Renal pelvis (tissue), 4 donors: ENCODE measurements around the gene MMP24. TPM values are rescaled to one million over a fixed set of nuclear protein-coding genes. Genes with fewer than 3 reads are reported as not detected.
"Not testable (repeated sequence)": the region's sequence is repeated elsewhere in the genome, so short reads cannot be mapped to it uniquely, and the experiment has no call there.

Experiments
- DNase-seq: peaks from one replicate; pipeline ENCODE4 v3.0.0-alpha.2; 2013
- polyA plus RNA-seq, 3 donors: library from polyadenylated mRNA; unstranded; fragments of 120-200 nt; gene quantifications; one replicate each; pipeline ENCODE4 v1.2.1, GENCODE V29; 2013; ENCODE audit not compliant: insufficient read length in 3 of 3

Gene MMP24
- polyA plus RNA-seq, 3 donors, result 1.8 to 3.2 (median 1.9) TPM

GRCh38 chr20:35215066-35215956 lies 11.2 kb upstream of the MMP24 start:
- no peak for DNase-seq

GRCh38 chr20:35216541-35216940 lies 9.9 kb upstream of the MMP24 start:
- DNase-seq, result no peak

DNA sequence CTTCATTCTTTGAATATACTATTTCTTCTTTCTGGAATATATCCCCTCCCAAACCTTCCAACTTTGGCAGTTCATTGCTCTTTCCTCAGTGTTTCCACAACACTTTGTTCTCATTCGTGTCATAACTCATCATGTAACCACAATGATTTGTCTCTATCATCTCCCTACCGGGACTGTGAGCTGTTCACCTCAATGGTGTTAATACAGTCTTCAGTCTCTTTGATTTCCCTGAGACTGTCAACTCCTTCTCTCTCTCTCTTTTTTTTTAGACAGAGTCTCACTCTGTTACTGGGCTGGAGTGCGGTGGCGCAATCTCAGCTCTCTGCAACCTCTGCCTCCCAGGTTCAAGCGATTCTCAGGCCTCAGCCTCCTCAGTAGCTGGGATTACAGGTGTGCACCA lies 2.5 kb upstream of the MMP24 start:
- no peak for DNase-seq

DNA sequence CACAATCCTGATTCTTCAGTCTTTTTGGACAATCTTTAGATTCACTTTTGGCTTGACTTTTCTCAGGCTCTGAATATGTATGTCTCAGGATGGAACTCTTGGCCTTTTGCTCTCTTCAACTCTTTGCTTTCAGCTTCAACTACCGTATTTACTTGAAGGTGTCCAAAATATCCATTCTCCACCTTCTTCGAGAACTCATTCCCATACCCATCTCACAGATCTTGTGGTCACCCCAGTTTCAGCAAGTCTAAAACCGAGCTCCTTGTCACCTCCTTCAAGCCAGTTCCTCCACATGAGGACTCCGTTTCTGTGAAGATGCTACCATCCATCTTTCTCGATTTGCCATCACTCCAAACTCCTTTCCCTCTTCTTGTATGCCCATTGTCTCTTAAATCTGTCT lies 2.0 kb upstream of the MMP24 start:
- no peak for DNase-seq

DNA sequence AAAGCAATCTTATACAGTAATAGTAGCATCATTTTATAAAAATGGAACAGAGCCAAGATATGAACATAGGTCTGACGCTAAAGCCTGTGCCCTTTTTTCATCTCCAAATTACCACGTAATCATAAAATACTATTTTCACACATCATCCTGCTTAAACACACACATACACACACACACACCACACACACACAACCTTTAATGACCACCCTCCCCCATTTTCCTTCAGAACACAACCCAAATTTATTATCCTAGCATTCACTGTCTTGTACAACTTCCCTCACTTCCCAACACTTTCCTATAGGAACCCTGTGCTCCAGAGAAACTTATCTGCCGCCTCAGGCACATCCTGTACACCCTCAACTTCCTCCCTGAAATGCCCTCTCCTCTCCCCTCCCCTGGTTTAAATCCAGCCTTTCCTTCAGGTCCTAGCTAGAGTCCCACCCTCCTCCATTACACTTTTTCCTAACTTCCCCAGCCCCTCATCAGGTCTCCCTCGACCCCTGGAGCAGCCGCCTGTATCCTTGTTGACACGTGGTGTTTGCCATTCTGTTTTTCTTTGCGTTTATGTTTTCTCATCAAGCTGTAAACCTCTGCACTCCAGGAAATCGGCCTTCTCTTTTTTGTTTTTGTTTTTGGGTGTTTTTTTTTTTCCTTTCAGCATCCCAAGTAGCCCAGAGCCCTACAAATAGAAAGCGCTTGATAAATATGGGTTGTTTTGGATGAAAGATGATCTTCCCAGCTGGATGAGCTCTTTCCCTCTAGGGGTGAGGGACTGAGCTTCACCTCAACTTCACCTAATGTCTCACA lies 968 bp upstream of the MMP24 start:
- no peak for DNase-seq

DNA sequence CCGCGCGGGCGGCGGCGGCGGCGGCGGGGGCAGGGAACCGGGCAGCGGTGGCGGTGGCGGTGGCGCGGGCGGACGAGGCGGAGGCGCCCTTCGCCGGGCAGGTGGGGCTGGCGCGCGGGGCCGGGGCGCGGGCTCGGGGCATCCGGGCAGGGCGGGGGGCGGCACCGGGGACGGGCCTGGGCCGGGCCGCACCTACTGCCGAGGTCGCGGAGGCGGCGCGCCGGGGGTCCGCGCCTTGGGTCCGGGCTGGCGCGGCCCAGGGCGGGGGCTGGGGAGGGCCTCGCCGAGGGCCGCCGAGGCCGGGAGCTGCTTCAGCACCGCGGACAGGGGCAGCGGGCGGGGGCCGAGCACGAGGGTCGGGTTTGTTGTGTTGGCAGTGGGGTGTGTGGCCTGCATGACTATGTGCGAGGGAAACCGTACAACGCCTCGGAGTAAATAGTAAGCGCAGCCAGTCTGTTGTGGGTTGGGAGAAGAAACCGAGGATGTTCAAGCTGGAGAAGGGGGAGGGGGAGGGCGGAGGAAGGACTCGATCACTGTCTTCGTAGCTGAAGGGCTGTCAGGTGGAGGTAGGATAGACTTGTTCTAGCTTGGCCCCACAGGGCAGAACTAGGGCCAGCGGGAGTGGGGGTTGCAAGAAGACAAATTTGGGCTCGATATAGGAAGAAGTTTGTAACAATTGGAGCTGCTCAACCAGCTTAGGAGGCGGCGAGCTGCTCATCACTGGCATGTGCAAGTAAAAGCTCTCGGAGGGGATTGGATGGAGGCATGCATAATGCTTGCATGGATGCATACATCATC lies 593 bp downstream of the MMP24 start:
- peak; percentile 71 for DNase-seq

DNA sequence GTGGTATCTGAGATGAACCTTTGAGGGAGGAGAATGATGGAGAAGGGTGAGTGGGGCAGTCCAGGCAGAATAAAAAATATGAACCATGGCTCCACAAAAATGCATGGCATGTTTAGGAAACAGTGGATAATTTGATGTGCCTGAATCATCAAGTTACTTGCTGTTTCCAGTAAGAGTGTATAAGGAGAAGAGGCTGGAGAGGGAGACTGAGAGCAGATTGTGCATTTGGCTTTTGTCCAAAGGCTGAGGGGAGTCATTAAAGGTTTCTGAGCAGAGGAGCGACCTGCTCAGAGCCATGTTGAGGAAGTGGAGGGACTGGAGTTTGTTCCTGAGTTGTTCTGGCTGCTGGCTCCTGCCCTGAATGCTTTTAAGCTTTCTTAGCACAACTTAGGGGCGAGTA lies 6.1 kb downstream of the MMP24 start:
- DNase-seq, result no peak

GRCh38 chr20:35235881-35236280 lies 9.4 kb downstream of the MMP24 start:
- no peak for DNase-seq

- no peak for DNase-seq
These were observed 11.0 kb downstream of the MMP24 start for GRCh38 chr20:35237486-35237885.

GRCh38 chr20:35238170-35238569 lies 11.7 kb downstream of the MMP24 start:
- no peak for DNase-seq

GRCh38 chr20:35238735-35239134 lies 12.2 kb downstream of the MMP24 start:
- no peak for DNase-seq

GRCh38 chr20:35240083-35240810 lies 13.8 kb downstream of the MMP24 start:
- no peak for DNase-seq

GRCh38 chr20:35240811-35241293 lies 14.4 kb downstream of the MMP24 start:
- no peak for DNase-seq

- DNase-seq, result no peak
These were observed 16.8 kb downstream of the MMP24 start for GRCh38 chr20:35243317-35243716.

GRCh38 chr20:35243986-35244385 lies 17.5 kb downstream of the MMP24 start:
- DNase-seq, result no peak

DNA sequence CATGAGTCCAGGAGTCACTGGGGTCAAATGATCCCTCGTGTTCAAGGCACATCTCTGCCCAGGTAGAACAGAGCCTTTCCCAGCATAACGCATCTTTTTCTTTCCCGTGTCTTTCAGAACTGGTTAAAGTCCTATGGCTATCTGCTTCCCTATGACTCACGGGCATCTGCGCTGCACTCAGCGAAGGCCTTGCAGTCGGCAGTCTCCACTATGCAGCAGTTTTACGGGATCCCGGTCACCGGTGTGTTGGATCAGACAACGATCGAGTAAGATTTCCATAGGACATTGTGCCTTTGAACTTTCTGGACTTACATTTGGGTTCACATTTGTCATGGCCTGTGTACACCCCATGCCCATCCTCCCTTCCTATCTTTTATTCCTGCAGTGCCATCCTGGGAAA lies 20.2 kb downstream of the MMP24 start:
- DNase-seq, result no peak

DNA sequence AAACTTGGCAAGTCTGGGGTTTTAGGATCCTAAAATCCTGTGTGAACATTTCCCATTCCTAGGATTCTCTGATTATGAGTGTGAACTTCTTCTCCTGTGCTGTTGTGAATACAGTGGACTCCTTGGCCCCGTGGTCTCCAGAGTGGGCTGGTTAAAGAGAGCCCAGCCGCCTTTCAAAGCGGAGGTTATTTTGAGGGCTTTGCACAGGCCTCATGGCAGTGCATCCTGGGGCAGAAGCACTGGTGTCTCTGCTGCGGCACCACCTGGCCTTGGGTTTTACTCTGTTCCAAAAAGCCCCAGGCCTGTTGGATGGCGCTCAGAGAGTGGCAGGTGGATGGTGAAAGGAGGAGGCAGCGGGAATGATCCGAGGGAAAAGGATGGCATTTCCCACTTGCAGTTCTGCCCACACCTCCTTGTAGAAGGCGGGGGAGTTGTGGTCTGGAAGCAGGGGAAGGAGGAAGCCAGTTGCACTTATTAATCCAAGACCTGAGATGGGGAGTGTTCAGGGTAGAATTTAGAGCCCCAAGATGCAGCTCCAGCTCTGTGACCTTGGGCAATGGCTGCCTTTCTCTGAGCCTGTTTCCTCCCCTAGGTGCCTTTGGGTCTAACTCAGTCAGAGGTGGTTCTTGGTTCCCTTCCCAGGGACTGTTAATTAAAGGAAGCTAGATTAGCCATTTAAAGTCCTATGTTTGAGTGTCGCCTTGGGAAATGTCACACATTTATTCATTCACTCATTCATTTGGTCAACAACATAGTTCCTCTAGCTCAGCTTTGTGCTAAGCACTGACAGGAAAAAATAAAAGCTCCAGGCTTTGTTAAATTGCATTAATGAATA lies 22.4 kb downstream of the MMP24 start:
- DNase-seq, result no peak

GRCh38 chr20:35251613-35251940 lies 25.1 kb downstream of the MMP24 start:
- DNase-seq, result no peak

GRCh38 chr20:35252037-35252461 lies 25.6 kb downstream of the MMP24 start:
- DNase-seq, result no peak

DNA sequence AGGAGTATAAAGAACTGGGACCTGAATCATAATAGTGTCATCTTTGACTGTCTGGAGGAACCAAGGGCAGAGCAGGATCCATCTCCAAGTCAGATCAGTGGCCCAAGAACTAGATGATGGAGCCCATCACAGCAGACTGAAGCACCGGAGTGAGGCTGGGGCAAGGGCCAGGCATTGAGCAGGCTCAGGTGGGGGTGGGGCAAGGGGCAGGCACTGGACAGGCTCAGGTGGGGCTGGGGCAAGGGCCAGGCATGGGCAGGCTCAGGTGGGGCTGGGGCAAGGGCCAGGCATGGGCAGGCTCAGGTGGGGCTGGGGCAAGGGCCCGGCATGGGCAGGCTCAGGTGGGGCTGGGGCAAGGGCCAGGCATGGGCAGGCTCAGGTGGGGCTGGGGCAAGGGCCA lies 26.1 kb downstream of the MMP24 start:
- not testable (repeated sequence) for DNase-seq

DNA sequence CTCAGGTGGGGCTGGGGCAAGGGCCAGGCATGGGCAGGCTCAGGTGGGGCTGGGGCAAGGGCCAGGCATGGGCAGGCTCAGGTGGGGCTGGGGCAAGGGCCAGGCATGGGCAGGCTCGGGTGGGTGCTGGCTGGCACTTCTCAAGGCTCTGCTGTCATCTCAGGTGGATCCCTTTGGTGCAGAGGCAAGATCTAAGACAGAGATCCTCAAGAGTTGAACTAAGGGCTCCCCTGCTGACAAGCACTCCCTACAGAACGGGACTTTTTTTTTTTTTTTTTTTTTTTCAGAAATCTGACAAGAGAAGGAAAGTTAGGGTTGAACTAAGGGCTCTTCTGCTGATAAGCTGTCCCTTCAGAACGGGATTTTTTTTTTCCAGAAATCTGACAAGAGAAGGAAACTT lies 26.5 kb downstream of the MMP24 start:
- DNase-seq, result no peak
